Natural killer cell (primary cell): ENCODE measurements around the gene HADH. TPM values are rescaled to one million over a fixed set of nuclear protein-coding genes. Genes with fewer than 3 reads are reported as not detected.

Experiments used
- ATAC-seq, 3 donors: fragments of 150-1000 bp in 2 of 3; fragments of 200-7000 bp in 1 of 3; cut with Tn5 transposase; 1 replicate in 1 of 3; 2 replicates in 2 of 3; pipeline ENCODE4 v1.10.0; 2021; ENCODE audit warnings: mild to moderate bottlenecking in 2 of 3, moderate library complexity in 2 of 3
- DNase-seq, 2 donors: peaks; one replicate each; pipeline versions ENCODE4 v3.0.0 to v3.0.0-alpha.2; 2013 to 2021; ENCODE audit warnings: mixed read lengths in 1 of 2
- H3K27ac ChIP-seq: one replicate; pipeline ENCODE4 v1.5.1; 2013; ENCODE audit warnings: mild to moderate bottlenecking, low read length
- H3K27me3 ChIP-seq: one replicate; pipeline ENCODE4 v1.6.1; 2013; ENCODE audit warnings: low read length; ENCODE audit not compliant: control insufficient read depth, insufficient read depth
- H3K36me3 ChIP-seq: one replicate; pipeline ENCODE4 v1.6.1; 2013; ENCODE audit warnings: low read length; ENCODE audit not compliant: control insufficient read depth, insufficient read depth
- H3K4me1 ChIP-seq: one replicate; pipeline ENCODE4 v1.6.1; 2013; ENCODE audit warnings: low read length; ENCODE audit not compliant: control insufficient read depth, insufficient read depth
- H3K4me3 ChIP-seq: one replicate; pipeline ENCODE4 v1.5.1; 2013; ENCODE audit warnings: low read length
- H3K9me3 ChIP-seq: one replicate; pipeline ENCODE4 v1.6.1; 2013; ENCODE audit warnings: low read length; ENCODE audit not compliant: control insufficient read depth, insufficient read depth
- H3K27ac Mint-ChIP-seq, 2 donors: one replicate each; pipeline ENCODE4 v1.8.0; 2022; ENCODE audit warnings: mild to moderate bottlenecking in 2 of 2, mixed read lengths in 2 of 2, moderate library complexity in 1 of 2
- H3K27me3 Mint-ChIP-seq, 2 donors: one replicate each; pipeline ENCODE4 v1.8.0; 2022; ENCODE audit warnings: low read depth in 2 of 2, mixed read lengths in 2 of 2
- H3K36me3 Mint-ChIP-seq: one replicate; pipeline ENCODE4 v1.8.0; 2022; ENCODE audit warnings: mixed read lengths
- H3K4me1 Mint-ChIP-seq, 2 donors: one replicate each; pipeline ENCODE4 v1.8.0; 2022; ENCODE audit warnings: mixed read lengths in 2 of 2
- H3K4me3 Mint-ChIP-seq: one replicate; pipeline ENCODE4 v1.8.0; 2022; ENCODE audit warnings: mild to moderate bottlenecking, moderate library complexity, mixed read lengths
- H3K9me3 Mint-ChIP-seq, 2 donors: one replicate each; pipeline ENCODE4 v1.8.0; 2022; ENCODE audit warnings: mixed read lengths in 2 of 2
- CTCF ChIP-seq: fragments of 200-600 bp; IDR thresholded peaks from one replicate; pipeline ENCODE4 v1.8.0; 2022; ENCODE audit warnings: antibody characterized with exemption
- WGBS: methylation state at CpG from one replicate; pipeline ENCODE4 v1.1.7; 2013; ENCODE audit warnings: missing lambda C conversion rate; ENCODE audit not compliant: insufficient coverage; 5-methylcytosine and 5-hydroxymethylcytosine counted together
- intact Hi-C: fragments of 100-400 bp; cut with micrococcal nuclease; formaldehyde crosslinking; loops from one replicate; pipeline ENCODE4 v1.14.2; 2022
- total RNA-seq, 4 donors: library from RNA; stranded (reverse); fragments of 120-200 nt in 1 of 4; gene quantifications; one replicate each; pipeline versions ENCODE4 v1.2.3 to v1.2.4, GENCODE V29; 2013 to 2022

The HADH gene
- total RNA-seq, 3 donors from 2014 or later (not counting 1 experiment from before 2014, with no cell fraction given) = 9.1 to 16.5 (median 14.4) TPM

GRCh38 chr4:107997794-107998193, 8.1 kb downstream of the HADH start:
- WGBS = 90% methylated on average over 2 of the region's 2 CpGs
- TF ChIP-seq CTCF = no peak
- Histone ChIP-seq H3K36me3 (no peaks in the 10 kb centered on the region), H3K9me3 (no peaks in the 10 kb centered on the region), H3K27me3 (no peaks in the 10 kb centered on the region), H3K4me3 (no peak overlapping the region), H3K4me1 (no peaks in the 10 kb centered on the region), H3K27ac (no peak overlapping the region)
- Mint-ChIP-seq H3K27ac (no peak overlapping the region), H3K4me3 (no peak overlapping the region), H3K4me1 (peaks cover 43 to 67% of the 10 kb centered on the region in 2 donors), H3K27me3 (no peaks in the 10 kb centered on the region), H3K36me3 (no peaks in the 10 kb centered on the region), H3K9me3 (peaks cover 0 to 2% of the 10 kb centered on the region in 2 donors)
- no peak for DNase-seq
- intact Hi-C loops = no loop called here
- ATAC-seq = no peak

- no peaks in the 10 kb centered on the region for H3K27me3 ChIP-seq
- no peak for ATAC-seq
- Mint-ChIP-seq H3K4me1 (peaks cover 38 to 52% of the 10 kb centered on the region in 2 donors), H3K9me3 (peaks cover 0 to 2% of the 10 kb centered on the region in 2 donors), H3K27me3 (no peaks in the 10 kb centered on the region), H3K4me3 (no peak overlapping the region), H3K27ac (no peak overlapping the region), H3K36me3 (no peaks in the 10 kb centered on the region)
- H3K36me3 ChIP-seq = no peaks in the 10 kb centered on the region
- H3K4me3 ChIP-seq = no peak overlapping the region
- H3K9me3 ChIP-seq = no peaks in the 10 kb centered on the region
- no peak for DNase-seq
- no peak overlapping the region for H3K27ac ChIP-seq
- TF ChIP-seq CTCF = no peak
- WGBS = 100% methylated on average over 1 of the region's 2 CpGs
- intact Hi-C loops = no loop called here
- H3K4me1 ChIP-seq = no peaks in the 10 kb centered on the region
Observed at GRCh38 chr4:107999932-108000539, 10.3 kb downstream of the HADH start.

GRCh38 chr4:108001540-108002135, 11.9 kb downstream of the HADH start:
- H3K9me3 Mint-ChIP-seq = peaks cover 0 to 2% of the 10 kb centered on the region in 2 donors
- DNase-seq = no peak
- 97% methylated on average over 2 of the region's 3 CpGs for WGBS
- peaks cover 36 to 48% of the 10 kb centered on the region in 2 donors for H3K4me1 Mint-ChIP-seq
- Histone ChIP-seq H3K27ac (no peak overlapping the region), H3K9me3 (no peaks in the 10 kb centered on the region), H3K4me1 (no peaks in the 10 kb centered on the region), H3K36me3 (no peaks in the 10 kb centered on the region), H3K27me3 (no peaks in the 10 kb centered on the region), H3K4me3 (no peak overlapping the region)
- H3K27me3 Mint-ChIP-seq = no peaks in the 10 kb centered on the region
- no peak for TF ChIP-seq CTCF
- no peak overlapping the region for H3K4me3 Mint-ChIP-seq
- no peak for ATAC-seq
- intact Hi-C loops = no loop called here
- no peaks in the 10 kb centered on the region for H3K36me3 Mint-ChIP-seq
- H3K27ac Mint-ChIP-seq = no peak overlapping the region
